ENCODE measurements around the gene PSME1. TPM values are rescaled to one million over a fixed set of nuclear protein-coding genes. Genes with fewer than 3 reads are reported as not detected.

The PSME1 gene
- total RNA-seq, 1 experiment from 2014 or later, result 168 TPM

- Histone ChIP-seq H3K27ac (no peak overlapping the region), H3K9me3 (replicated peaks) (no peaks in the 10 kb centered on the region), H3K4me1 (replicated peaks) (peaks cover 16% of the 10 kb centered on the region), H3K4me3 (no peak overlapping the region), H3K27me3 (replicated peaks) (no peaks in the 10 kb centered on the region), H3K36me3 (peaks cover 75% of the 10 kb centered on the region)
- no peak for DNase-seq (ENCODE audit: low read depth in 1 of 2, low spot score in 2 of 2)
Measured at GRCh38 chr14:24184104-24184970, 48.3 kb downstream of the PSME1 start.

GRCh38 chr14:24185026-24185425 is 49.0 kb downstream of the PSME1 start:
- Histone ChIP-seq H3K27ac (no peak overlapping the region), H3K4me3 (no peak overlapping the region), H3K4me1 (replicated peaks) (peaks cover 11% of the 10 kb centered on the region), H3K27me3 (replicated peaks) (no peaks in the 10 kb centered on the region), H3K36me3 (peaks cover 68% of the 10 kb centered on the region), H3K9me3 (replicated peaks) (no peaks in the 10 kb centered on the region)
- no peak for DNase-seq (ENCODE audit: low read depth in 1 of 2, low spot score in 2 of 2)

- Histone ChIP-seq H3K27ac (no peak overlapping the region), H3K4me3 (no peak overlapping the region), H3K27me3 (replicated peaks) (no peaks in the 10 kb centered on the region), H3K4me1 (replicated peaks) (peaks cover 7% of the 10 kb centered on the region), H3K36me3 (peaks cover 61% of the 10 kb centered on the region), H3K9me3 (replicated peaks) (no peaks in the 10 kb centered on the region)
- no peak for DNase-seq (ENCODE audit: low read depth in 1 of 2, low spot score in 2 of 2)
Measured at GRCh38 chr14:24185741-24186140, 49.7 kb downstream of the PSME1 start.

GRCh38 chr14:24186831-24187538 is 51.0 kb downstream of the PSME1 start:
- Histone ChIP-seq H3K36me3 (peaks cover 53% of the 10 kb centered on the region), H3K4me3 (no peak overlapping the region), H3K9me3 (replicated peaks) (no peaks in the 10 kb centered on the region), H3K27ac (no peak overlapping the region), H3K27me3 (replicated peaks) (no peaks in the 10 kb centered on the region), H3K4me1 (replicated peaks) (peaks cover 7% of the 10 kb centered on the region)
- DNase-seq (ENCODE audit: low read depth in 1 of 2, low spot score in 2 of 2), result no peak

- H3K27me3 ChIP-seq (replicated peaks), result no peaks in the 10 kb centered on the region
- no peaks in the 10 kb centered on the region for H3K9me3 ChIP-seq (replicated peaks)
- H3K4me3 ChIP-seq, result peak overlapping the region; percentile 54
- DNase-seq (ENCODE audit: low read depth in 1 of 2, low spot score in 2 of 2), result no peak
- H3K4me1 ChIP-seq (replicated peaks), result peaks cover 7% of the 10 kb centered on the region
- peaks cover 53% of the 10 kb centered on the region for H3K36me3 ChIP-seq
- no peak overlapping the region for H3K27ac ChIP-seq
Measured at GRCh38 chr14:24187539-24187915, 51.5 kb downstream of the PSME1 start.

Other genes with a start within 250 kb of the PSME1 start
- gene DHRS4, start 182.4 kb upstream of the PSME1 start, total RNA-seq (2014; rRNA removed; shearing (Covaris generic)), result 42.8 and 58.2 TPM in 2 replicates
- 4.9 and 15.1 TPM in 2 replicates for gene DHRS4L2, start 147.3 kb upstream of the PSME1 start, total RNA-seq (2014; rRNA removed; shearing (Covaris generic))
- gene CARMIL3, start 84.2 kb upstream of the PSME1 start, total RNA-seq (2014; rRNA removed; shearing (Covaris generic)), result not detected in 2 replicates
- gene CPNE6, start 64.6 kb upstream of the PSME1 start, total RNA-seq (2014; rRNA removed; shearing (Covaris generic)), result not detected in 2 replicates
- 4.8 and 5.3 TPM in 2 replicates for gene PCK2, start 41.9 kb upstream of the PSME1 start, total RNA-seq (2014; rRNA removed; shearing (Covaris generic))
- 43.1 and 44.0 TPM in 2 replicates for gene DCAF11, start 21.4 kb upstream of the PSME1 start, total RNA-seq (2014; rRNA removed; shearing (Covaris generic))
- gene NRL, start 21.2 kb upstream of the PSME1 start, total RNA-seq (2014; rRNA removed; shearing (Covaris generic)), result 1.4 TPM in 1 of 2 replicates, not detected in the other
- gene FITM1, start 5.5 kb upstream of the PSME1 start, total RNA-seq (2014; rRNA removed; shearing (Covaris generic)), result 1.8 TPM in 1 of 2 replicates, not detected in the other
- 11.1 and 24.5 TPM in 2 replicates for gene EMC9, start 5.4 kb downstream of the PSME1 start, total RNA-seq (2014; rRNA removed; shearing (Covaris generic))
- gene PSME2, start 10.4 kb downstream of the PSME1 start, total RNA-seq (2014; rRNA removed; shearing (Covaris generic)), result 161 and 167 TPM in 2 replicates
- 40.3 and 135 TPM in 2 replicates for gene RNF31, start 11.3 kb downstream of the PSME1 start, total RNA-seq (2014; rRNA removed; shearing (Covaris generic))
- 21.8 and 24.3 TPM in 2 replicates for gene IRF9, start 25.1 kb downstream of the PSME1 start, total RNA-seq (2014; rRNA removed; shearing (Covaris generic))
- 0.47 and 6.8 TPM in 2 replicates for gene REC8, start 35.9 kb downstream of the PSME1 start, total RNA-seq (2014; rRNA removed; shearing (Covaris generic))
- gene IPO4, start 52.6 kb downstream of the PSME1 start, total RNA-seq (2014; rRNA removed; shearing (Covaris generic)), result 25.1 and 27.6 TPM in 2 replicates
- 60.3 and 60.5 TPM in 2 replicates for gene TM9SF1, start 59.2 kb downstream of the PSME1 start, total RNA-seq (2014; rRNA removed; shearing (Covaris generic))
- gene TSSK4, start 69.5 kb downstream of the PSME1 start, total RNA-seq (2014; rRNA removed; shearing (Covaris generic)), result not detected in 2 replicates
- gene CHMP4A, start 77.3 kb downstream of the PSME1 start, total RNA-seq (2014; rRNA removed; shearing (Covaris generic)), result 23.0 and 29.9 TPM in 2 replicates
- 13.6 and 30.8 TPM in 2 replicates for gene MDP1, start 79.9 kb downstream of the PSME1 start, total RNA-seq (2014; rRNA removed; shearing (Covaris generic))
- gene NEDD8, start 96.2 kb downstream of the PSME1 start, total RNA-seq (2014; rRNA removed; shearing (Covaris generic)), result 234 and 316 TPM in 2 replicates
- 46.1 and 64.8 TPM in 2 replicates for gene GMPR2, start 96.7 kb downstream of the PSME1 start, total RNA-seq (2014; rRNA removed; shearing (Covaris generic))
- gene TINF2, start 106.4 kb downstream of the PSME1 start, total RNA-seq (2014; rRNA removed; shearing (Covaris generic)), result 31.1 and 53.0 TPM in 2 replicates
- 0.76 TPM in 1 of 2 replicates, not detected in the other for gene TGM1, start 127.0 kb downstream of the PSME1 start, total RNA-seq (2014; rRNA removed; shearing (Covaris generic))
- 18.0 and 30.4 TPM in 2 replicates for gene RABGGTA, start 135.4 kb downstream of the PSME1 start, total RNA-seq (2014; rRNA removed; shearing (Covaris generic))
- 5.4 and 20.5 TPM in 2 replicates for gene DHRS1, start 163.6 kb downstream of the PSME1 start, total RNA-seq (2014; rRNA removed; shearing (Covaris generic))
- 15.3 and 16.2 TPM in 2 replicates for gene NOP9, start 163.7 kb downstream of the PSME1 start, total RNA-seq (2014; rRNA removed; shearing (Covaris generic))
- gene CIDEB, start 171.8 kb downstream of the PSME1 start, total RNA-seq (2014; rRNA removed; shearing (Covaris generic)), result not detected in 2 replicates
- gene LTB4R2, start 173.9 kb downstream of the PSME1 start, total RNA-seq (2014; rRNA removed; shearing (Covaris generic)), result 3.1 and 10.1 TPM in 2 replicates
- gene LTB4R, start 175.3 kb downstream of the PSME1 start, total RNA-seq (2014; rRNA removed; shearing (Covaris generic)), result 0.81 and 2.1 TPM in 2 replicates
- gene ADCY4, start 198.9 kb downstream of the PSME1 start, total RNA-seq (2014; rRNA removed; shearing (Covaris generic)), result not detected in 2 replicates
- not detected in 2 replicates for gene RIPK3, start 203.8 kb downstream of the PSME1 start, total RNA-seq (2014; rRNA removed; shearing (Covaris generic))
- 14.6 and 23.6 TPM in 2 replicates for gene NFATC4, start 232.0 kb downstream of the PSME1 start, total RNA-seq (2014; rRNA removed; shearing (Covaris generic))